Natural killer cell (primary cell): ENCODE measurements around the gene PSEN2. TPM values are rescaled to one million over a fixed set of nuclear protein-coding genes. Genes with fewer than 3 reads are reported as not detected.

Experiments
- ATAC-seq, 3 donors: fragments of 150-1000 bp in 2 of 3; fragments of 200-7000 bp in 1 of 3; cut with Tn5 transposase; 1 replicate in 1 of 3; 2 replicates in 2 of 3; pipeline ENCODE4 v1.10.0; 2021; ENCODE audit warnings: mild to moderate bottlenecking in 2 of 3, moderate library complexity in 2 of 3
- DNase-seq, 2 donors: peaks; one replicate each; pipeline versions ENCODE4 v3.0.0 to v3.0.0-alpha.2; 2013 to 2021; ENCODE audit warnings: mixed read lengths in 1 of 2
- H3K27ac ChIP-seq: one replicate; pipeline ENCODE4 v1.5.1; 2013; ENCODE audit warnings: mild to moderate bottlenecking, low read length
- H3K27me3 ChIP-seq: one replicate; pipeline ENCODE4 v1.6.1; 2013; ENCODE audit warnings: low read length; ENCODE audit not compliant: control insufficient read depth, insufficient read depth
- H3K36me3 ChIP-seq: one replicate; pipeline ENCODE4 v1.6.1; 2013; ENCODE audit warnings: low read length; ENCODE audit not compliant: control insufficient read depth, insufficient read depth
- H3K4me1 ChIP-seq: one replicate; pipeline ENCODE4 v1.6.1; 2013; ENCODE audit warnings: low read length; ENCODE audit not compliant: control insufficient read depth, insufficient read depth
- H3K4me3 ChIP-seq: one replicate; pipeline ENCODE4 v1.5.1; 2013; ENCODE audit warnings: low read length
- H3K9me3 ChIP-seq: one replicate; pipeline ENCODE4 v1.6.1; 2013; ENCODE audit warnings: low read length; ENCODE audit not compliant: control insufficient read depth, insufficient read depth
- H3K27ac Mint-ChIP-seq, 2 donors: one replicate each; pipeline ENCODE4 v1.8.0; 2022; ENCODE audit warnings: mild to moderate bottlenecking in 2 of 2, mixed read lengths in 2 of 2, moderate library complexity in 1 of 2
- H3K27me3 Mint-ChIP-seq, 2 donors: one replicate each; pipeline ENCODE4 v1.8.0; 2022; ENCODE audit warnings: low read depth in 2 of 2, mixed read lengths in 2 of 2
- H3K36me3 Mint-ChIP-seq: one replicate; pipeline ENCODE4 v1.8.0; 2022; ENCODE audit warnings: mixed read lengths
- H3K4me1 Mint-ChIP-seq, 2 donors: one replicate each; pipeline ENCODE4 v1.8.0; 2022; ENCODE audit warnings: mixed read lengths in 2 of 2
- H3K4me3 Mint-ChIP-seq: one replicate; pipeline ENCODE4 v1.8.0; 2022; ENCODE audit warnings: mild to moderate bottlenecking, moderate library complexity, mixed read lengths
- H3K9me3 Mint-ChIP-seq, 2 donors: one replicate each; pipeline ENCODE4 v1.8.0; 2022; ENCODE audit warnings: mixed read lengths in 2 of 2
- WGBS: methylation state at CpG from one replicate; pipeline ENCODE4 v1.1.7; 2013; ENCODE audit warnings: missing lambda C conversion rate; ENCODE audit not compliant: insufficient coverage; 5-methylcytosine and 5-hydroxymethylcytosine counted together
- intact Hi-C: fragments of 100-400 bp; cut with micrococcal nuclease; formaldehyde crosslinking; loops from one replicate; pipeline ENCODE4 v1.14.2; 2022
- total RNA-seq, 4 donors: library from RNA; stranded (reverse); fragments of 120-200 nt in 1 of 4; gene quantifications; one replicate each; pipeline versions ENCODE4 v1.2.3 to v1.2.4, GENCODE V29; 2013 to 2022
- TF ChIP-seq, protein P1 (sequence below): fragments of 200-600 bp; IDR thresholded peaks from one replicate; pipeline ENCODE4 v1.8.0; 2022; ENCODE audit warnings: antibody characterized with exemption

PSEN2 gene
- total RNA-seq, 3 donors from 2014 or later (not counting 1 experiment from before 2014, with no cell fraction given), result 12.6 to 22.8 (median 14.9) TPM

DNA sequence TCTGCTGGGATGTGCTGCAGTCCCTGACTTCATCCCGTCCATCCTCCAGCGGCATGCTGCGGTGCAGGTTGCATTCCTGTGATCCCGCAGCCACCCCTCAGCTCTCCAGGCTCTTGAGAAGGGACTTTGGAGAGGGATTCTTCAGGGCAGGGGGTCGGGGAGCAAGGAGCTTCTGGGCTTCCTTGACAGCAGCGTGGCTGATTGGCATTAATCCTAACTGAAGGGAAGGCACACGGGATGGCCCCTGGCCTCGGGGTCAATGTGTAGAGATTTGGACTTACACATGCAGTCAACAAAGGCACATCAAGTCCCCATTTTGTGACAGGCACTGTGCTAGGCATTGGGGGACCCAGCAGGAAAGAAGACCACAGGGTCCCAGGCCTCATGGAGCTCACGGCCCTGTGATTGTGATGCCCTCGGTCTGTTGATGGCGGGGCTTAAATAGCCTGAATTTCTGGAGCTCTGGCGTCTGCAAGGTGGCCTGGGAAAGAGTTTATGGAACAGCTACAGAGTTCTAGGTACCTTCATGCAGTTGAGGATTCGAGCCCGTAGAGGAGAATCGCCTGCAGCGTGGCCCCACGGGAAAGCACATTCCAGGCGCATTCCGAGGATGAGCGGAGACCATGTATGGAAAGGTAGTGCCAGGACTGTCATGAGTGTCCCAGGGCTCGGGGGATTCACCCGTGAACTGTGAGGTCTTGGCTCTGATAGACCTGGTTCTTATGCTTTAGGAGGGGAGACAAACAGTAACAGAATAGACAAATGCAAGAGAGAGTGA, 20.1 kb downstream of the PSEN2 start:
- 93% methylated on average over 22 of the region's 22 CpGs for WGBS

DNA sequence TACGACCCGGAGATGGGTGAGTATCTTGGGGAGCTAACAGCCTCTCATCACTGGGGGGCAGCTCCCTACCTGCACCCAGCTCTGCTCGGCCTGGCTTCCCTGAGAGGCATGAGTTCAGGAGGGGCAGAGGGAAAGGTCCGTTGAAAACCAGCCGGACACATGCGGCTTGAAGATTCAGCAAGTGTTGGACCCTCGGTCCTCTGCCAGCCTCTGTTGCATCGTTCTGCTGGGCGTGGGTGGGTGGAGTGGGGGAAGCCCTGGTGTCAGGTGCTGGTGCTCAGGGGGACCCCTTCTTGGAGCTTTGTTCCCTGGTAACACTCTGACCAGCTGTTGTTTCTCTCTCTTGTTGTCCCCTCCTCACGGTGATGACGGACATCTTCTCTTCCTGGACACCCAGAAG, 20.9 kb downstream of the PSEN2 start:
- Histone ChIP-seq H3K9me3 (no peaks in the 10 kb centered on the region), H3K4me3 (no peak overlapping the region), H3K36me3 (peaks cover 20% of the 10 kb centered on the region), H3K4me1 (peaks cover under 1% of the 10 kb centered on the region), H3K27ac (no peak overlapping the region), H3K27me3 (no peaks in the 10 kb centered on the region)
- Mint-ChIP-seq H3K27ac (no peak overlapping the region), H3K4me3 (no peak overlapping the region), H3K36me3 (no peaks in the 10 kb centered on the region), H3K9me3 (no peaks in the 10 kb centered on the region), H3K4me1 (no peaks in the 10 kb centered on the region), H3K27me3 (no peaks in the 10 kb centered on the region)
- DNase-seq (no peak), ATAC-seq (no peak)
- TF ChIP-seq, protein P1, sequence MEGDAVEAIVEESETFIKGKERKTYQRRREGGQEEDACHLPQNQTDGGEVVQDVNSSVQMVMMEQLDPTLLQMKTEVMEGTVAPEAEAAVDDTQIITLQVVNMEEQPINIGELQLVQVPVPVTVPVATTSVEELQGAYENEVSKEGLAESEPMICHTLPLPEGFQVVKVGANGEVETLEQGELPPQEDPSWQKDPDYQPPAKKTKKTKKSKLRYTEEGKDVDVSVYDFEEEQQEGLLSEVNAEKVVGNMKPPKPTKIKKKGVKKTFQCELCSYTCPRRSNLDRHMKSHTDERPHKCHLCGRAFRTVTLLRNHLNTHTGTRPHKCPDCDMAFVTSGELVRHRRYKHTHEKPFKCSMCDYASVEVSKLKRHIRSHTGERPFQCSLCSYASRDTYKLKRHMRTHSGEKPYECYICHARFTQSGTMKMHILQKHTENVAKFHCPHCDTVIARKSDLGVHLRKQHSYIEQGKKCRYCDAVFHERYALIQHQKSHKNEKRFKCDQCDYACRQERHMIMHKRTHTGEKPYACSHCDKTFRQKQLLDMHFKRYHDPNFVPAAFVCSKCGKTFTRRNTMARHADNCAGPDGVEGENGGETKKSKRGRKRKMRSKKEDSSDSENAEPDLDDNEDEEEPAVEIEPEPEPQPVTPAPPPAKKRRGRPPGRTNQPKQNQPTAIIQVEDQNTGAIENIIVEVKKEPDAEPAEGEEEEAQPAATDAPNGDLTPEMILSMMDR, result no peak
- intact Hi-C loops, result no loop called here
- WGBS, result 91% methylated on average over 11 of the region's 11 CpGs

More for the DNA sequence above, 20.1 kb downstream of the PSEN2 start:
- Mint-ChIP-seq H3K27ac (no peak overlapping the region), H3K36me3 (no peaks in the 10 kb centered on the region), H3K9me3 (no peaks in the 10 kb centered on the region), H3K4me1 (peaks cover 0 to 3% of the 10 kb centered on the region in 2 donors), H3K27me3 (no peaks in the 10 kb centered on the region), H3K4me3 (no peak overlapping the region)
- Histone ChIP-seq H3K36me3 (peaks cover 20% of the 10 kb centered on the region), H3K4me3 (no peak overlapping the region), H3K27ac (no peak overlapping the region), H3K27me3 (no peaks in the 10 kb centered on the region), H3K9me3 (no peaks in the 10 kb centered on the region), H3K4me1 (peaks cover 7% of the 10 kb centered on the region)
- no peak for DNase-seq
- intact Hi-C loops, result no loop called here
- no peak for ATAC-seq
- TF ChIP-seq, protein P1, result no peak

DNA sequence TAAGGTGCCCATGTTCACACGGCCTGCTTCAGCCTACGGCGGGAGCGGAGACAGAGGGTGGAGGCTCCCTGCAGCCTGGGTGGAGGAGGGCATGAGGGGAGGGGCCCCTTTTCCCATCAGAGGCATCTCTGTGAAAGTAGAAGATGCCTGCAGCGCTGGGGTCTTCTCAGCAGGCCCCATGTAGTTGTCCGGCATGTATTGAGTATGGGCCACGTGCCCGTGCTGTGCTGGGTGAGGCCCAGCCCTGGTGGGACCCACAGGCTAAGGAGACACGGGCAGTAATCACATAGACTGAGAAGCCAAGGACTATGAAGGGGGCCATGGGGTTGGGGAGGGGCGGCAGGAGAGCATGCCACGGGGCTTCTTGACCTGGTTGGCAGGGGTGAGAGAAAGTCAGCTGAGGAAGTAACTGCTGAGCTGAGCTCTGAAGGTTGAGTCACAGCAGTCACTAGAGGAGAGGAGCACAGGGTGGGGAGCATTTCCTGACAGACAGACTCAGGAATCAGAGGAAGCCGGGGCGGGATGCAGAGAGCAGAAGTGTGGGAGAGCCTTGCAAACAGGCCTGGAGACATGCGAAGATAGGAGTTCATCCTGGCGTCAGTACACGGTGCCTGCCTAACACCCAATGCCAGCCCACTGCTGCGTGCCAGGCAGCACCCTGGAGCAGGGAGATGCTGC, 21.6 kb downstream of the PSEN2 start:
- no peaks in the 10 kb centered on the region for H3K9me3 Mint-ChIP-seq
- intact Hi-C loops, result no loop called here
- DNase-seq, result no peak
- H3K36me3 Mint-ChIP-seq, result no peaks in the 10 kb centered on the region
- no peaks in the 10 kb centered on the region for H3K27me3 ChIP-seq
- H3K4me1 ChIP-seq, result no peaks in the 10 kb centered on the region
- H3K27me3 Mint-ChIP-seq, result no peaks in the 10 kb centered on the region
- no peak overlapping the region for H3K4me3 Mint-ChIP-seq
- H3K27ac Mint-ChIP-seq, result no peak overlapping the region
- 91% methylated on average over 17 of the region's 17 CpGs for WGBS
- no peaks in the 10 kb centered on the region for H3K9me3 ChIP-seq
- TF ChIP-seq, protein P1, result no peak
- H3K27ac ChIP-seq, result no peak overlapping the region
- peaks cover 0 to under 1% of the 10 kb centered on the region in 2 donors for H3K4me1 Mint-ChIP-seq
- H3K4me3 ChIP-seq, result no peak overlapping the region
- no peak for ATAC-seq
- H3K36me3 ChIP-seq, result peaks cover 20% of the 10 kb centered on the region
